ENCODE data around the gene JPH2. TPM values are rescaled to one million over a fixed set of nuclear protein-coding genes. Genes with fewer than 3 reads are reported as not detected.

JPH2 gene
- total and polyA plus RNA-seq, 10 of the 15 experiments (the other 5 are each of a cell fraction or from before 2014, with no cell fraction given), result 0.16 TPM; not detected in 9

DNA sequence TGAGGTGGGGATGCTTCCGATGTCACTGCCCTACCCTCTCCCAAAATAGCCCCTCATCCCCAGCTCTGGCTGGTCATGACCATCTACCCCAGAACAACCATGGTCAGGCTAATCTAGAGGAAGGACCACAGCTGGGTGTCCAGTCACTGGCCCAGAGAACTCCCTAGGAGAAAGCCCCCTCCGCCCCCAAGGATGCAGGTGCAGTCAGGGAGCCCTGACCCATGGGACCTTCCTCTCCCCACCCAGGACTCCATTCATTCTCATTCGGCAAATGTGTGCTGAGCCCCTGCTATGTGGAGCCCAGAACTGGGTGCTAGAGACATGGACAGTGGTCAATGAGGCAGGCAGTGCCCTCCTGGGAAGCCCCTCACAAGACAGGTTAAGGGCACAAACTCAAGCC is 60.5 kb downstream of the JPH2 start:
- 67% methylated on average over 3 of the region's 3 CpGs for WGBS (ENCODE audit: insufficient coverage, insufficient replicate concordance, low lambda C conversion rate, missing lambda C conversion rate)
- TF ChIP-seq RFX5 (IDR thresholded peaks at IDR 0.05; ENCODE audit: low read depth, low read length), result no peak
- TF ChIP-seq ZNF622 (IDR thresholded peaks at IDR 0.05), result no peak
- TF ChIP-seq, protein P1, sequence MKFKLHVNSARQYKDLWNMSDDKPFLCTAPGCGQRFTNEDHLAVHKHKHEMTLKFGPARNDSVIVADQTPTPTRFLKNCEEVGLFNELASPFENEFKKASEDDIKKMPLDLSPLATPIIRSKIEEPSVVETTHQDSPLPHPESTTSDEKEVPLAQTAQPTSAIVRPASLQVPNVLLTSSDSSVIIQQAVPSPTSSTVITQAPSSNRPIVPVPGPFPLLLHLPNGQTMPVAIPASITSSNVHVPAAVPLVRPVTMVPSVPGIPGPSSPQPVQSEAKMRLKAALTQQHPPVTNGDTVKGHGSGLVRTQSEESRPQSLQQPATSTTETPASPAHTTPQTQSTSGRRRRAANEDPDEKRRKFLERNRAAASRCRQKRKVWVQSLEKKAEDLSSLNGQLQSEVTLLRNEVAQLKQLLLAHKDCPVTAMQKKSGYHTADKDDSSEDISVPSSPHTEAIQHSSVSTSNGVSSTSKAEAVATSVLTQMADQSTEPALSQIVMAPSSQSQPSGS (IDR thresholded peaks at IDR 0.05; ENCODE audit: low read length), result no peak
- TF ChIP-seq SREBF1 (IDR thresholded peaks at IDR 0.05; ENCODE audit: low read length), result no peak
- TF ChIP-seq TARDBP (IDR thresholded peaks at IDR 0.05; ENCODE audit: borderline replicate concordance), result no peak
- H3K4me2 ChIP-seq (ENCODE audit: control insufficient read depth, insufficient read depth), result no peak overlapping the region
- no peaks in the 10 kb centered on the region for H3K36me3 ChIP-seq (ENCODE audit: control insufficient read depth in 2 of 2, insufficient read depth in 2 of 2, low read length in 1 of 2)
- ChIA-PET CTCF (no interaction called here), POLR2A (no interaction called here), SMC1A (ENCODE audit: uncharacterized antibody, unreplicated experiment) (no interaction called here), RAD21 (ENCODE audit: unreplicated experiment) (no interaction called here)
- H3K9me3 ChIP-seq (replicated peaks; ENCODE audit: control insufficient read depth, insufficient read depth, low read length), result no peaks in the 10 kb centered on the region
- H3K4me3 ChIP-seq, result no peak overlapping the region
- no peaks in the 10 kb centered on the region for H3K79me2 ChIP-seq (ENCODE audit: control insufficient read depth, insufficient read depth, low read length)
- intact Hi-C loops (cut with micrococcal nuclease; ENCODE audit: unreplicated experiment) (no loop called here), in situ Hi-C loops (cut with MboI) (no loop called here)
- DNase-seq (ENCODE audit: low read depth, low spot score) (no peak), ATAC-seq (no peak), FAIRE-seq (no peak)
- H3K27me3 ChIP-seq (replicated peaks in 1 of 2; ENCODE audit: control insufficient read depth in 2 of 2, insufficient read depth in 2 of 2, low read length in 1 of 2), result peaks cover 1 to 3% of the 10 kb centered on the region in 2 experiments; a peak in 3 of 4 replicates
- no peaks in the 10 kb centered on the region for H3K4me1 ChIP-seq (ENCODE audit: control insufficient read depth, insufficient read depth, low read length)
- no peaks in the 10 kb centered on the region for H4K20me1 ChIP-seq (ENCODE audit: control insufficient read depth, insufficient read depth)
- no peak overlapping the region for H3K27ac ChIP-seq (ENCODE audit: control insufficient read depth, insufficient read depth)
- no TSS peak for BruUV-seq (replicated peaks)
- no peak overlapping the region for H2AFZ ChIP-seq (ENCODE audit: control insufficient read depth, low read depth, low read length)
- no peak overlapping the region for H3K9ac ChIP-seq (ENCODE audit: control insufficient read depth, insufficient read depth, low read length)

DNA sequence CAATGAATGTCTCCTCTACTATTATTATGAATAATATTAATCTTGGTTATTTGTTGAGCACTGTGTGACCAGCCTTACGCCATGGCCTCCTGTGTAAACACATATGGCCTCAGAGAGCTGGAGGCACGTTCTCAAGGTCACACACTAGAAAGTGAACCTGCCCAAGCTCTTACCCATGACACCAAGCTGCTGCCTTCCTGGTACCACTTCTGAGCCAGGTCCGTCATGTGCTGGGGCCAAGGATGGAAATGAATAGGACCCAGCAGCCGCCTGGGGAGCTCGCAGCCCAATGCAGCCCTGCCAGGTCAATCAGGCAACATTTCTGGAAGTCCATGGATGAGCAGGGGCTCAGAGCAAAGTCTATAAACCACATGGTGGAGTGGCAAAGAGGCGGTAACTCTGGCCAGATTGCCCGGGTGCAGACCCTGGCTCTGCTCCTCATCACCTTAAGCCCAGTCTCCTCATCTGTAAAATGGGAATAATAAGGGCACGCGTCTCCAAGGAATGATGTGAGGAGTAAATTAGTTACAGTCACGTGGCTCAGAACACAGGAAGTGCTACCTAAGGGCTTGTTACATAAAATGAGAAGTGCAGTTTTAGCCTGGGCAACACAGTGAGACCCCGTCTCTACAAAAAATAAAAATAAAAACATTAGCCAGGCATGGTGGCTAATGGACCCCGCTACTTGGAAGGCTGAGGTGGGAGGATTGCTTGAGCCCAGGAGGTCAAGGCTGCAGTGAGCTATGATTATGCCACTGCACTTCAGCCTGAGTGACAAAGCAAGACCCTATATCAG is 61.5 kb downstream of the JPH2 start:
- BruUV-seq (replicated peaks), result no TSS peak
- intact Hi-C loops (cut with micrococcal nuclease; ENCODE audit: unreplicated experiment), result no loop called here
- Histone ChIP-seq H2AFZ (ENCODE audit: control insufficient read depth, low read depth, low read length) (no peak overlapping the region), H3K4me2 (ENCODE audit: control insufficient read depth, insufficient read depth) (no peak overlapping the region), H3K27ac (ENCODE audit: control insufficient read depth, insufficient read depth) (no peak overlapping the region), H3K9ac (ENCODE audit: control insufficient read depth, insufficient read depth, low read length) (no peak overlapping the region), H3K36me3 (ENCODE audit: control insufficient read depth in 2 of 2, insufficient read depth in 2 of 2, low read length in 1 of 2) (no peaks in the 10 kb centered on the region), H3K27me3 (replicated peaks in 1 of 2; ENCODE audit: control insufficient read depth in 2 of 2, insufficient read depth in 2 of 2, low read length in 1 of 2) (peaks cover 1 to 3% of the 10 kb centered on the region in 2 experiments; a peak in 3 of 4 replicates), H4K20me1 (ENCODE audit: control insufficient read depth, insufficient read depth) (no peaks in the 10 kb centered on the region), H3K9me3 (replicated peaks; ENCODE audit: control insufficient read depth, insufficient read depth, low read length) (no peaks in the 10 kb centered on the region), H3K79me2 (ENCODE audit: control insufficient read depth, insufficient read depth, low read length) (no peaks in the 10 kb centered on the region), H3K4me3 (no peak overlapping the region), H3K4me1 (ENCODE audit: control insufficient read depth, insufficient read depth, low read length) (no peaks in the 10 kb centered on the region)
- FAIRE-seq, result no peak
- no peak for DNase-seq (ENCODE audit: low read depth, low spot score)
- ChIA-PET CTCF (interaction anchor here (0.6 kb wide), 1 partner anchor 251 kb away, joined by 3 read pairs; no protein-coding TSS in a partner anchor), SMC1A (ENCODE audit: uncharacterized antibody, unreplicated experiment) (no interaction called here), POLR2A (no interaction called here), RAD21 (ENCODE audit: unreplicated experiment) (no interaction called here)
- no peak for ATAC-seq
- WGBS (ENCODE audit: insufficient coverage, insufficient replicate concordance, low lambda C conversion rate, missing lambda C conversion rate), result 36% methylated on average over 12 of the region's 12 CpGs
- in situ Hi-C loops (cut with MboI), result no loop called here
- TF ChIP-seq PBX3 (IDR thresholded peaks at IDR 0.05; ENCODE audit: insufficient replicate concordance, low read depth, low read length) (no peak), ETV6 (conservative IDR thresholded peaks at IDR 0.05 in 1 of 2, IDR thresholded peaks at IDR 0.05 in 1 of 2; ENCODE audit: borderline replicate concordance in 1 of 2, low read depth in 1 of 2) (no peak), KDM1A (IDR thresholded peaks at IDR 0.05; ENCODE audit: borderline replicate concordance) (no peak), SIX5 (IDR thresholded peaks at IDR 0.05; ENCODE audit: low read depth, low read length, severe bottlenecking) (no peak), SPI1 (IDR thresholded peaks at IDR 0.05; ENCODE audit: borderline replicate concordance, insufficient read depth, low read depth, low read length) (no peak), SREBF2 (IDR thresholded peaks at IDR 0.05; ENCODE audit: low read length) (no peak), MYB (IDR thresholded peaks at IDR 0.05; ENCODE audit: borderline replicate concordance, low read depth, low read length) (no peak)
- TF ChIP-seq, protein P2, sequence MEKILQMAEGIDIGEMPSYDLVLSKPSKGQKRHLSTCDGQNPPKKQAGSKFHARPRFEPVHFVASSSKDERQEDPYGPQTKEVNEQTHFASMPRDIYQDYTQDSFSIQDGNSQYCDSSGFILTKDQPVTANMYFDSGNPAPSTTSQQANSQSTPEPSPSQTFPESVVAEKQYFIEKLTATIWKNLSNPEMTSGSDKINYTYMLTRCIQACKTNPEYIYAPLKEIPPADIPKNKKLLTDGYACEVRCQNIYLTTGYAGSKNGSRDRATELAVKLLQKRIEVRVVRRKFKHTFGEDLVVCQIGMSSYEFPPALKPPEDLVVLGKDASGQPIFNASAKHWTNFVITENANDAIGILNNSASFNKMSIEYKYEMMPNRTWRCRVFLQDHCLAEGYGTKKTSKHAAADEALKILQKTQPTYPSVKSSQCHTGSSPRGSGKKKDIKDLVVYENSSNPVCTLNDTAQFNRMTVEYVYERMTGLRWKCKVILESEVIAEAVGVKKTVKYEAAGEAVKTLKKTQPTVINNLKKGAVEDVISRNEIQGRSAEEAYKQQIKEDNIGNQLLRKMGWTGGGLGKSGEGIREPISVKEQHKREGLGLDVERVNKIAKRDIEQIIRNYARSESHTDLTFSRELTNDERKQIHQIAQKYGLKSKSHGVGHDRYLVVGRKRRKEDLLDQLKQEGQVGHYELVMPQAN (conservative IDR thresholded peaks at IDR 0.05), result no peak

Measured in GM12878 (cell line).